HEK293T (cell line): ENCODE results near the gene TCF19.

Experiments
- ARNT ChIP-seq: fragments of 450-650 bp; IDR thresholded peaks from 2 replicates; pipeline ENCODE4 v1.6.1; 2017; ENCODE audit warnings: mild to moderate bottlenecking
- BHLHE40 ChIP-seq: fragments of 450-650 bp; IDR thresholded peaks from 2 replicates; pipeline ENCODE4 v1.6.1; 2016; ENCODE audit warnings: mild to moderate bottlenecking, moderate library complexity, borderline replicate concordance
- HDGF ChIP-seq: fragments of 450-650 bp; IDR thresholded peaks from 2 replicates; pipeline ENCODE4 v1.6.1; 2017; ENCODE audit warnings: antibody characterized with exemption, borderline replicate concordance
- SP1 ChIP-seq: fragments of 450-650 bp; IDR thresholded peaks from 2 replicates; pipeline ENCODE4 v1.6.1; 2017

- TF ChIP-seq BHLHE40, result no peak
- TF ChIP-seq ARNT, result no peak
- no peak for TF ChIP-seq HDGF
- no peak for TF ChIP-seq SP1
These were observed at the start of gene TCF19 for GRCh38 chr6:31158140-31158862.
